MM.1S (cell line): ENCODE results near the gene MYBPC1.
"Not testable (repeated sequence)": the region's sequence is repeated elsewhere in the genome, so short reads cannot be mapped to it uniquely, and the experiment has no call there.

Experiments used
- DNase-seq: peaks from one replicate; pipeline ENCODE4 v3.0.0-alpha.2; 2015
- H2AFZ ChIP-seq: fragments of 300-600 bp; sonication (generic); 2 replicates; pipeline ENCODE4 v1.6.0; 2016; ENCODE audit warnings: antibody characterized with exemption, low read length
- H3F3A ChIP-seq: fragments of 300-600 bp; sonication (generic); 2 replicates; pipeline ENCODE4 v1.6.1; 2016; ENCODE audit warnings: mild to moderate bottlenecking, antibody characterized with exemption, low read length, moderate library complexity, mixed read lengths; ENCODE audit not compliant: insufficient read depth
- H3K27ac ChIP-seq: fragments of 300-600 bp; sonication (generic); 2 replicates; pipeline ENCODE4 v1.5.1; 2016; ENCODE audit warnings: mild to moderate bottlenecking, low read length
- H3K27me3 ChIP-seq: fragments of 300-600 bp; sonication (generic); replicated peaks from 2 replicates; pipeline ENCODE4 v1.6.0; 2016; ENCODE audit warnings: low read length; ENCODE audit not compliant: insufficient read depth
- H3K36me3 ChIP-seq: fragments of 300-600 bp; sonication (generic); replicated peaks from 2 replicates; pipeline ENCODE4 v1.6.1; 2016; ENCODE audit warnings: mild to moderate bottlenecking, low read length, mixed read lengths; ENCODE audit not compliant: insufficient read depth
- H3K4me1 ChIP-seq: fragments of 300-600 bp; sonication (generic); 2 replicates; pipeline ENCODE4 v1.6.1; 2016; ENCODE audit warnings: low read length, mixed read lengths
- H3K4me2 ChIP-seq: fragments of 300-600 bp; sonication (generic); 2 replicates; pipeline ENCODE4 v1.6.0; 2016; ENCODE audit warnings: low read depth, low read length
- H3K4me3 ChIP-seq: fragments of 300-600 bp; sonication (generic); 2 replicates; pipeline ENCODE4 v1.5.1; 2016; ENCODE audit warnings: low read length, mixed read lengths
- H3K79me2 ChIP-seq: fragments of 300-600 bp; sonication (generic); 2 replicates; pipeline ENCODE4 v1.6.1; 2016; ENCODE audit warnings: mixed run types, low read length, mixed read lengths
- H3K9ac ChIP-seq: fragments of 300-600 bp; sonication (generic); 2 replicates; pipeline ENCODE4 v1.6.1; 2016; ENCODE audit warnings: low read length, mixed read lengths
- H3K9me2 ChIP-seq: fragments of 300-600 bp; sonication (generic); replicated peaks from 2 replicates; pipeline ENCODE4 v1.6.1; 2016; ENCODE audit warnings: mild to moderate bottlenecking, low read length, mixed read lengths; ENCODE audit not compliant: insufficient read depth
- H3K9me3 ChIP-seq: fragments of 300-600 bp; sonication (generic); replicated peaks from 2 replicates; pipeline ENCODE4 v1.6.1; 2016; ENCODE audit warnings: mild to moderate bottlenecking, low read length, mixed read lengths; ENCODE audit not compliant: insufficient read depth
- H4K20me1 ChIP-seq: fragments of 300-600 bp; sonication (generic); 2 replicates; pipeline ENCODE4 v1.6.1; 2016; ENCODE audit warnings: mild to moderate bottlenecking, low read length, moderate library complexity, mixed read lengths; ENCODE audit not compliant: insufficient read depth
- CTCF ChIP-seq: fragments of 300-600 bp; sonication (generic); IDR thresholded peaks from 2 replicates; pipeline ENCODE4 v1.5.1; 2016; ENCODE audit warnings: antibody characterized with exemption, low read length, mixed read lengths
- EZH2 ChIP-seq: fragments of 300-600 bp; sonication (generic); optimal IDR thresholded peaks from 2 replicates; pipeline ENCODE3; 2017; ENCODE audit warnings: low read depth, mild to moderate bottlenecking, antibody characterized with exemption, low read length, mixed read lengths
- EZH2phosphoT487 ChIP-seq: fragments of 300-600 bp; sonication (generic); IDR thresholded peaks from 2 replicates; pipeline ENCODE4 v1.6.1; 2018; ENCODE audit warnings: antibody characterized with exemption, low read length

The MYBPC1 gene

GRCh38 chr12:101680647-101681046 lies 85.9 kb downstream of the MYBPC1 start:
- H3K27ac ChIP-seq: no peak overlapping the region
- no peaks in the 10 kb centered on the region for H3F3A ChIP-seq
- no peak overlapping the region for H3K9ac ChIP-seq
- H3K9me3 ChIP-seq: no peaks in the 10 kb centered on the region
- H3K4me2 ChIP-seq: no peak overlapping the region
- no peaks in the 10 kb centered on the region for H3K36me3 ChIP-seq
- no peak overlapping the region for H3K4me3 ChIP-seq
- no peaks in the 10 kb centered on the region for H4K20me1 ChIP-seq
- H3K4me1 ChIP-seq: no peaks in the 10 kb centered on the region
- no peaks in the 10 kb centered on the region for H3K9me2 ChIP-seq
- H2AFZ ChIP-seq: no peak overlapping the region
- no peak for TF ChIP-seq EZH2phosphoT487
- no peak for TF ChIP-seq EZH2
- no peak for TF ChIP-seq CTCF
- no peak for DNase-seq
- no peaks in the 10 kb centered on the region for H3K27me3 ChIP-seq
- H3K79me2 ChIP-seq: no peaks in the 10 kb centered on the region

- H3K9me3 ChIP-seq, H2AFZ ChIP-seq, H3K36me3 ChIP-seq, H4K20me1 ChIP-seq, H3F3A ChIP-seq, H3K27me3 ChIP-seq, H3K9ac ChIP-seq, H3K27ac ChIP-seq, DNase-seq, H3K9me2 ChIP-seq, H3K79me2 ChIP-seq, H3K4me3 ChIP-seq, H3K4me1 ChIP-seq, H3K4me2 ChIP-seq: not testable (repeated sequence)
Observed at GRCh38 chr12:101681627-101682026, 86.9 kb downstream of the MYBPC1 start.

GRCh38 chr12:101685092-101685491 lies 90.3 kb downstream of the MYBPC1 start:
- Histone ChIP-seq H3K9me3 (no peaks in the 10 kb centered on the region), H3K4me2 (no peak overlapping the region), H3K9ac (no peak overlapping the region), H3K27me3 (no peaks in the 10 kb centered on the region), H3F3A (no peaks in the 10 kb centered on the region), H3K9me2 (no peaks in the 10 kb centered on the region), H3K4me3 (no peak overlapping the region), H3K4me1 (no peaks in the 10 kb centered on the region), H3K79me2 (no peaks in the 10 kb centered on the region), H4K20me1 (no peaks in the 10 kb centered on the region), H3K36me3 (no peaks in the 10 kb centered on the region), H2AFZ (no peak overlapping the region), H3K27ac (no peak overlapping the region)
- TF ChIP-seq CTCF (no peak), EZH2phosphoT487 (no peak), EZH2 (no peak)
- DNase-seq: no peak

- H4K20me1 ChIP-seq: no peaks in the 10 kb centered on the region
- no peaks in the 10 kb centered on the region for H3K9me2 ChIP-seq
- H3K4me2 ChIP-seq: no peak overlapping the region
- no peak overlapping the region for H3K4me3 ChIP-seq
- H3K79me2 ChIP-seq: no peaks in the 10 kb centered on the region
- no peak overlapping the region for H3K27ac ChIP-seq
- H3F3A ChIP-seq: no peaks in the 10 kb centered on the region
- no peaks in the 10 kb centered on the region for H3K9me3 ChIP-seq
- no peak for DNase-seq
- H3K4me1 ChIP-seq: no peaks in the 10 kb centered on the region
- H3K9ac ChIP-seq: no peak overlapping the region
- no peak overlapping the region for H2AFZ ChIP-seq
- TF ChIP-seq EZH2phosphoT487: no peak
- TF ChIP-seq EZH2: no peak
- TF ChIP-seq CTCF: no peak
- no peaks in the 10 kb centered on the region for H3K27me3 ChIP-seq
- H3K36me3 ChIP-seq: no peaks in the 10 kb centered on the region
Observed at GRCh38 chr12:101686176-101686575, 91.4 kb downstream of the MYBPC1 start.
